ENCODE measurements around the gene GPC5.

The GPC5 gene

GRCh38 chr13:92590503-92590908 is 1192.1 kb downstream of the GPC5 start:
- DNase-seq, result no peak

DNA sequence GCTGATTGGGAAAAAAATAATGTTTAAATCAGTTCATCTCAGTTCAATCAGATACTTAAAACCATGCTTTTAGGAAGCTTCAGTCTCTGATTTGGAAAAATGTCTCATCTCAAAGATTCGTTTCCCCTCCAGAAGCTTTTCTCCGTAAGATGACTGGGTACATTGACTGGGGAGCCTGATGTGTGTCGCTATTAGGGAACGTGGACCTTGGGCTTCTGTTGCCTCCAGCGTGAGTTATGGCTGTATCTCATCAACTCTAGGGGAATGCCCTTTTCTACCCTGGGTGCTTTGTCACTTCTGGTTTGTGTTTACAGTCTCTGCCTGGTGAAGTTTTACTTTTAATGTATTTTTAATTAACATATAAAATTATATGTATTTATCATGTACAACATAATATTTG is 1192.7 kb downstream of the GPC5 start:
- no peak for DNase-seq

DNA sequence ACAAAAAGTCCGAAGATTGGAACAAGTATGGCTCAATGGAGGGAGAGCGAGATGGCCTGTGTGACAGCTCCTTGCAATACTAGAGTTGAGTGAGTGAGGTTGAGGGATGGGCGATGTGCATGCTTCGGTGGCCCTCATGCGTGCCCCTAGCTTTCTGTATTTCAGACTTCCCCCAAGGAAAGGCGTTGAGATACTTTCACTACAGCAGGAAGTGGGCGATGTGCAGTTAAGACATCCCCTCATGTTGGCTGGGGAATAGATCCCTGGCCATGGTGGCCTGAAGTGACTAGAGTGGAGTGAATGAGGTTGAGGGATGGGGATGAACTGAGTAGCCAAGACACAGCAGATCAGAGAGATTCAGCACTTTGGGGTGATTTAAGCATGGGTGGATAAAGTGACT is 1194.3 kb downstream of the GPC5 start:
- DNase-seq, result no peak

GRCh38 chr13:92602560-92602959 is 1204.1 kb downstream of the GPC5 start:
- no peak for DNase-seq

DNA sequence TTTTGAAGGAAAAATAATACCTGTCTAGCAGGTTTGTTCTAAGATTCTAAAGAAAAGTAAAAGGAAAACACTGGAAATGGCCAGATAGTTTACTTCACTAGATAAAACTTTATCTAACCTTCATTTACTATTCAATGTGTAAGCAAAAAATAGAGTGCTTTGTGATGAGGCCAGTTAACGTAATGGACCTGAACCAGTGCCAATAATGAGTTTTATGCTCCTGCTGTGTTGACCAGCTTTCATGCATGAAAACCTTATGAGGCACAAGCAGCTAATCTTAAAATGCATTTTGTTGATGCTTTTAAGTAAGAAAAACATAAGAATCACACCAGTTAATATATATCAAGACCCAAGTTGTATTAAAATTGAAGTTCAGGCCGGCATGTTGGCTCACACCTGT is 1211.0 kb downstream of the GPC5 start:
- DNase-seq, result no peak

- DNase-seq, result no peak
These were observed 1214.5 kb downstream of the GPC5 start for GRCh38 chr13:92612892-92613291.

DNA sequence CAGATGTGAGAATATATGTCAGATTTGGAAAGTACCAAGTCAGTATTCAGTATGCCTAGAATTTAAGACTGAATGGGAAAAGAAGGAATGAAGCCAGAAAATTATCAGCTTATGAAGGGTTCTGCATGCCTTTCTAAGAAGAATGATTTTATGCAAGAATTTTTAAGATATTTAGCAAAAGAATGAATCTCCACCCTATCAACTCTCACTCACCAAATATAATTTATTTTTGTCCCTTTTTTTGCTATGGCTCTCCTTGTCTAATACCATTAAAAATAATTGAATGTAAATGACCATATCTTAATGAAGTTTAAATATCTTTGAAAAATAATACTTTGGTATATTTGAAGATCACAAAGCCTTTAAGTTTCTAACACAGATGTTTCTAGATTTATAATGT is 1215.5 kb downstream of the GPC5 start:
- no peak for DNase-seq

DNA sequence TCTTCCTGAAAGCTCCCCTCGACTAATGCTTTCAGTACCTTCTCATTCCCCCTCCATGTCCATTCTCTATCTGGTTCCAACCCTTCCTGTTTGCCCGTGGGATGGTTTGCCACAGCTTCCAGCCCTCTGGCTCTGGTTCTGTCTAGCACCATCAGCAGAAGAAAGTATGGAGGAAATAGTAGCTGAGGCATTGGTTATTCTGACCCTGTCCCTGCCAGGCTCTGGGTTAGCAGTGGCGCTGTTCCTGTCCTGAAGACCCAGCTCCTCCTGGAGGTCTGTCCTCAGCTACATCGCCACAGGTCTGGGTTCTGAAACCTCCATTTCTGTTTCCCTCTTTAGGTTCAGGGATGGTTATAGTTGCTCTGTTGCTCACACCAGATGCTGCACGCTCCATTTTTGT is 1223.6 kb downstream of the GPC5 start:
- no peak for DNase-seq

DNA sequence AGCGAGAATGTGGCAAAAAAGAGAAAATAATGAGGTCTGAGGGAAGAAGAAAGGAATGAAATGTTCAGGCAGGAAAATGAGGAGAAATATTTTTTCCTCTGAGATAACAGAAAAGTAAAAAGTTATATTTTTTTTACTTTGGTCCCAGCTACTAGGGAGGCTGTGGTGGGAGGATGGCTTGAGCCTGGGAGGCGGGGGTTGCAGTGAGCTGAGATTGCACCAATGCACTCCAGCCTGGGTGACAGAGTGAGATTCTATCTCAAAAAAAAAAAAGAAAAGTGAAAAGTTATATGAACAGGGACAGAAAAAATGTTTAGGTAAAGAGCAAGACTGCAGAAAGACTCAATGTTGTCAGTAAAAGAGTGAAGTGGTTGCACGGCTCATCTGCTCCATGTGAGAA is 1224.5 kb downstream of the GPC5 start:
- no peak for DNase-seq

- no peak for DNase-seq
These were observed 1227.9 kb downstream of the GPC5 start for GRCh38 chr13:92626274-92626673.

DNA sequence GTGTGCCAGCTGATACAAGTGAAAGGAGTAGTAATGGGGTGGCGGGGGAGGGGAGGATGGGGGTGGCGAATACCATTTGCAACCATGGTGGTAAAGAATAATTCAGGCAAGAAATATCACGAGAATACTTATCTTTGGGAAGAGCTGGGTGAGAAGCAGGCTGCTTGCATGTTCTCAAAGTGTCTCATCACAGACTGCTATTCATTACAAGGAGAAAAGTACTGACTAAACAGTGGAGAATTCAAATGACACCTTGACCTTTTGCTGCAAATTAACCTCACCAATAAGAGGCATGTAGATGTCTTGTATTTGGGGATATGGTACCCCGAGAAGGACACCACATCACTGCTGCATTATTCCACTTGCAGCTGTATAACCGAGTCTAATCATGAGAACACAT is 1242.5 kb downstream of the GPC5 start:
- no peak for DNase-seq

DNA sequence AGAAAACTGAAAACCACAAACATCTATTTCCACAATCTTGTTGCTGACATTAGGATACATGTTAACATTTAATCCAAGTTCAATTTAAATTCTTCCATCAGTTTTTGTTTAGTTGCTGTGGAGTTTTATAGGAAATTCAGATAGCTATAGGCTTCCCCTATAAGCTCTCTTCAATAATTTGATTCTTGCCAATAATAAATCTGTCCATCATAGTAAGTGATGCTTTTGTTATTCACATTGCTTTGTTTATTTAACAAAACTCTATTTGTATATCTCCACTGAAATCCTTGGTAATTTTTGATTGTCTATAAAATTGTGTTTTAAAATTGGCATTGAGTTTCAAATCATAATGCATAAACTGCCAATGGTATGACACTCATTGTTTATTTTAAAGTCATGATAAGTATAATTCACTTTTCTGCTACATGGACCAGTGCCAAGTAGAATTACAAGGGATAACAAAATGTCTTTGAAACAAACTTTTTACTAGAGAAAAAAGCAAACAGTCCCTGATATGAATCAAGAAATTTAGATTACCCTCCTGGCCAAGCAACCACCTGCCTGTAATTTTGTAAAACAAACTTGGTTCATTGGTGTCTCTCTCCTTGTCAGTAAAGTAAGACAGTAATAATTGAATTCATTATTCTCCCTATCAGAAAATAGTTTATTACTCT is 1250.9 kb downstream of the GPC5 start:
- no peak for DNase-seq

- DNase-seq, result no peak
These were observed 1257.7 kb downstream of the GPC5 start for GRCh38 chr13:92656103-92656502.

- no peak for DNase-seq
These were observed 1258.2 kb downstream of the GPC5 start for GRCh38 chr13:92656648-92657047.

DNA sequence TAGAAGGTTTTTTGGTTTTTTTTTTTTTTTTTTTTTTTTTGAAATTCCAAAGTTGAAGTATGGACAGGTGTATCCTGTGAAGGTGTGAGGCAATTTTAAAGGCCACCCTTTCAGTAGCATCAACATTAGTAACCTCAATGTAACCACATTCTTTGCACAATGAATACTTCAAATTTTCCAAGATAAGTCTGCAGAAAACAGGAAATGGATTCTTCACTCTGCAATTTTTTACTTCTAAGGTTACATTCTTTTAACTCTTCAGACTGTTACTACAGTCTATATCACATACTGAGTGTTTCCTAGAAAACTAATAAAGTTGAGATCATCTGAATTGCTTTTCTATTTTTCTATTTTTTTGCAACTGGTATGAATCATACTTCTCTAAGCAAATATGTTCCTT is 1259.1 kb downstream of the GPC5 start:
- no peak for DNase-seq

DNA sequence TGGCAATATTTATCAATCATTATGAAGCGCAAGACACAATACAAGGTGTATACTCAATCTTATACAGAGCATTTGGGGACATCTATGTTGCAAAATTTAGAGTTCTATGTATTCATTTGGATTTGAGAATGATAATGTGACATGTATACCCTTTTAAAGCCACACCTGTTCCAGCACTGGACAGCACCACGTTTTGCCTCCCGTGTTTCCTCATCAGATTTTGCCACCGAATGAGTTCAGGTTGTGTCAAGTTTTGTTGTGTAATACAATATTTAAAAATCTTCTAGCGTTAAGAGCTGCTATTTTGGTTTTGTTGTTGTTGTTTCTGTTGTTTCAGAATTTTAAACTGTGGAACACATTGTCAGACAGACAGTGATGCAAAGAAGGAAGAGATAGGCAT is 1259.9 kb downstream of the GPC5 start:
- no peak for DNase-seq

DNA sequence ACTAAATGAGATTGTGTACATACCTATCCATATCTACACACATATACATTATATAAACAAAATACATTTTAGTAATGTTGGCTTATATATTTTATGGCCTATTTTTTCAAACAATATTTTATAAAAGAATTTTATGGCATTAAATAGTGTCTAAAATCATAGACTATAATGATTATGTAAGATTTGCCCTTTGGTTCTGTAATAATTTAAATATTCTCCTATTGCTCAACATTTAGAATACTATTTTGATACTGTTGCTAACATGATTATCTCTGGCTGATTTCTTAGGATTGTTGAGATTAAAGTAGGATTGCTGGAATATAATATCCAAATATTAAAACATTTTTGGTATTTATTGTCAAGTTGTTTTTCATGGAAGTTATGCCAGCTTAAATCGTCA is 1263.0 kb downstream of the GPC5 start:
- no peak for DNase-seq

- DNase-seq, result no peak
These were observed 1269.7 kb downstream of the GPC5 start for GRCh38 chr13:92668157-92668556.

DNA sequence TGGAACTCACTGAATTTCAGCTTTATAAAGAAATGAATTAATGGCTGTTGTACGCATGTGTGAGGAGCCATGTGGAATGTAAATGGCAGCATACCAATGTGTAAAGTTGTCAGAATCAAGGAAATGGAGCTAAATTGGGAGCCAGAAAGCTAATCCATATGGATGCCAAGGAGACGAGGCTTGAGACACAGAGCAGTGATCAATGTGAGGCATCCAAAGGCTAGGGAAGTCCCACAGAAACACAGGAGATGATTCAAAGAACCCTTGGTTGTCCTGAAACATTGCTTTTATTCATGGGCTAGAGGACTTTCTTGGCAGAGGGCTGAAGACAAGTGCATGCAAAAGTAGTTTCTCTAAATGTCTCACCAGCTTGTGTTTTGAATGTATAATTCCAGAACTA is 1271.7 kb downstream of the GPC5 start:
- DNase-seq, result no peak

- DNase-seq, result no peak
These were observed 1273.4 kb downstream of the GPC5 start for GRCh38 chr13:92671821-92672220.

DNA sequence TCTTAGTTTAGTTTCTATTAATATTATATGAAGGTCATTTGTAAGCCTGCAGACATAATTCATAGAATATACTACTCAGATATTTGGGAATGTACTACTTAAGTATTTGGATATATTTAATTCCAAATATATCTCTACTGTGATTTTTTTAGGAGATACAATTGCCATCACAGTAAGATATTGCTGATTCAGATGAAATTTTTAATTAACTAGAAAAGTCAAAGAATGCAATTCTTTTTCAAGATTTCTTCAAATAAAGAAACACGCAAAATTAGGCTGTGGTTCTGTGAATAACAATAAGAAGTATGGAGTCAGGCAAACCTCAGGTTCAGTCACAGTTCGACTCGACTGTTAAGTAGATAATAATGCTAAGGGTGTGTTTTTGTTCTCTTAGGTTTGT is 1277.8 kb downstream of the GPC5 start:
- no peak for DNase-seq

DNA sequence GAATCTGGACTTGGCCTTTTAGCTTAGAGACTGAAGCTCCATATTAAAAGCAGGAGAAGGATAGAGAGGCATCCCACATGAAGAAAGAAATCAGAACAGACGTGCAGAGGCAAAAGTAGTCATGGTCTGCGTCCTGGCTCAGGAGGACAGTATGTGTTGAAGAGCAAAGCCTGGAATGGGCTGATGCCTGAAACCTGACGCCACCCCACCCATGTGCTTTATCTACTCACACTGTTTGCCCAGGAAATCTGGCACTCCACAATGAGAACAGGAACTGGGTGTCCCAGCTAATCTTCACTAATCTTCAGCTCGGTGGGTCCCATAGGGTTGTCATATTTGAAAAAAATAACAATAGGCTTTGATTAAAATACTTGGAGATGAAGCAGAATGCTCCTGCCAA is 1279.2 kb downstream of the GPC5 start:
- DNase-seq, result no peak

DNA sequence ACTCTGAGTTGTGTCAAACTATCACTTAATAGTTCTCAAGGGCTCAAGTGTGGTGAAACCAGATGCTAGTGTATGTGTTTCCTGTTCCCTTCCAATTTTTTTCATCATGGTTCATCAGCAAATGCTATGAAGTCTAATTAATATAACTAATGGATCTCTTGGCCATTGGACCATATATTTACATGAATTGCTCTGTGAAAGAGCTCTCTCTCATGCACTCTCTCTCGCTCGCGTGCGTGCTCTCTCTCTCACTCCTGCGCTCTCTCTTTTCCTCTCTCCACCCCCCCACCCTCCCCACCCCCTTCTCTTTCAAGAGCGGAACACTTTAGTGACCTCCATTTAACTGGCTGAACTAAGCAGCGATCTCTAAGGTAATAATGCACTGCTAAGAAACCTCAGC is 1281.2 kb downstream of the GPC5 start:
- DNase-seq, result no peak

- no peak for DNase-seq
These were observed 1282.8 kb downstream of the GPC5 start for GRCh38 chr13:92681239-92681638.

DNA sequence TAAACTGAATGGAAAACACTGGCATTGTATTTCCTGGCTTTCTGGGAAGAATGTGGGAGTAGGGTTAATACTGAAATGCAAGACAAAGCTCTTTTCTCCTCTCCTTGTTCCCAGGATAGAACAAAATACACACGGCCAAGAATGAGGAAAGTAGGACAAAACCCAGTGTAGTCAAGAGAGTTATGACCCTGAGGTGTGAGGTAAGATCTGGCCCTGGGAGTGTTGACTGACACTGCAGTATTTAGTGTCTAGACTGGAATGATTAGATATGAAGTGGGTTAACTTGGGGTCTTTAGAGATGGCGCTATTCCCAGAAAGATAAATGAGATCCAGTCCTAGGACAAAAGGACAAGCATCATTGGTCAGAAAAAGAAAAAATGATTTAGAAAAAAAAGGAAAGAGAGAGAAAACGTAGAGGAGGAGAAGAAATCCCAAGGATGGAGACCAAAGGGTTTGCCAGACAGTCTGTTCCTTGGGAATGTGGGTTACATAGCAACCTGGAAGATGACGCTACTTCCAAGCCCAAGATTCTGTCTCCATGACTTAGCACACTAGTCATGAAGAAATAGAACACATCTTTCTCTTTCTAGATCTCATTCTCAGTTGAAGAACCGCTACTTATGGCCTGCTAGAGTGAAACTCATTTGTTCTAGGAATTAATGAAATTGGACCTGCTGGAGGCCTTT is 1284.6 kb downstream of the GPC5 start:
- no peak for DNase-seq

Measured in activated naive CD4-positive, alpha-beta T cell treated with anti-CD3 and anti-CD28 coated beads, Interleukin-2, amount 50 U/mL, for 16 hours (primary cell).